PC-3 (cell line): Measurements from ENCODE around the gene C6orf163.

ENCODE experiments used
- EZH2 ChIP-seq: fragments of 300-600 bp; sonication (generic); IDR thresholded peaks from one replicate; pipeline ENCODE4 v1.6.1; 2017; ENCODE audit warnings: antibody characterized with exemption, mild to moderate bottlenecking, low read length; ENCODE audit not compliant: unreplicated experiment
- TF ChIP-seq, protein P1 (sequence below): fragments of 300-600 bp; sonication (generic); conservative IDR thresholded peaks from 2 replicates; pipeline ENCODE4 v1.5.1; 2017; ENCODE audit warnings: antibody characterized with exemption, low read depth, mild to moderate bottlenecking, low read length

DNA sequence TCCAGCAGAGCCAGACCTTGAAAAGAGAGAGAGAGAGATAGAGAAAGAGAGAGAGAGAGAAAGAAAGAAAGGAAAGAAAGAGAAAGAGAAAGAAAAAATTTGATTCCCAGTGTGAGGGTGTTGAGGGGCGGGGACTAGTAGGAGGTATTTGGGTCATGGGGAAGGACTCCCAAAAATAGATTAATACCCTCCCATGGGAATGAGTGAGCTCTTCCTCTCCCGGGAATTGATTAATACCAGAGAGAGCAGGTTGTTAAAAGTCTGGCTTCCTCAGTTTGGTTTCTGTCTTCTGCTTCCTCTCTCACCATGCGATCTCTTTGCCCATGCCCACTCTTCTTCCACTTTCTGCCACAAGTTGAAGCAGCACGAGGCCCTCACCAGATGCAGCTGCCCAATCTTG, 34.3 kb downstream of the C6orf163 start:
- TF ChIP-seq, protein P1, sequence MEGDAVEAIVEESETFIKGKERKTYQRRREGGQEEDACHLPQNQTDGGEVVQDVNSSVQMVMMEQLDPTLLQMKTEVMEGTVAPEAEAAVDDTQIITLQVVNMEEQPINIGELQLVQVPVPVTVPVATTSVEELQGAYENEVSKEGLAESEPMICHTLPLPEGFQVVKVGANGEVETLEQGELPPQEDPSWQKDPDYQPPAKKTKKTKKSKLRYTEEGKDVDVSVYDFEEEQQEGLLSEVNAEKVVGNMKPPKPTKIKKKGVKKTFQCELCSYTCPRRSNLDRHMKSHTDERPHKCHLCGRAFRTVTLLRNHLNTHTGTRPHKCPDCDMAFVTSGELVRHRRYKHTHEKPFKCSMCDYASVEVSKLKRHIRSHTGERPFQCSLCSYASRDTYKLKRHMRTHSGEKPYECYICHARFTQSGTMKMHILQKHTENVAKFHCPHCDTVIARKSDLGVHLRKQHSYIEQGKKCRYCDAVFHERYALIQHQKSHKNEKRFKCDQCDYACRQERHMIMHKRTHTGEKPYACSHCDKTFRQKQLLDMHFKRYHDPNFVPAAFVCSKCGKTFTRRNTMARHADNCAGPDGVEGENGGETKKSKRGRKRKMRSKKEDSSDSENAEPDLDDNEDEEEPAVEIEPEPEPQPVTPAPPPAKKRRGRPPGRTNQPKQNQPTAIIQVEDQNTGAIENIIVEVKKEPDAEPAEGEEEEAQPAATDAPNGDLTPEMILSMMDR: no peak
- no peak for TF ChIP-seq EZH2
